ENCODE results near the gene PALD1.

PALD1 gene

GRCh38 chr10:70498970-70499835 lies 20.6 kb downstream of the PALD1 start:
- TF ChIP-seq CREB1 (IDR thresholded peaks at IDR 0.05; ENCODE audit: low read depth) = no peak
- no peak for TF ChIP-seq FOXM1 (IDR thresholded peaks at IDR 0.05; ENCODE audit: borderline replicate concordance, low read depth)
- no peak for TF ChIP-seq TCF12 (IDR thresholded peaks at IDR 0.05; ENCODE audit: low read depth)
- TF ChIP-seq YY1 (IDR thresholded peaks at IDR 0.05; ENCODE audit: low read depth) = no peak
- no peak for TF ChIP-seq TEAD4 (IDR thresholded peaks at IDR 0.05)
- TF ChIP-seq EP300 (IDR thresholded peaks at IDR 0.05; ENCODE audit: borderline replicate concordance) = no peak
- TF ChIP-seq USF1 (IDR thresholded peaks at IDR 0.05) = no peak
- TF ChIP-seq EGR1 (IDR thresholded peaks at IDR 0.05) = no peak
- no peak for TF ChIP-seq TAF1 (IDR thresholded peaks at IDR 0.05; ENCODE audit: low read depth)

- TF ChIP-seq EP300 (IDR thresholded peaks at IDR 0.05; ENCODE audit: borderline replicate concordance) (no peak), RAD21 (IDR thresholded peaks at IDR 0.05; ENCODE audit: low read depth) (no peak), USF1 (IDR thresholded peaks at IDR 0.05) (no peak), REST (IDR thresholded peaks at IDR 0.05; ENCODE audit: low read depth) (no peak), FOXM1 (IDR thresholded peaks at IDR 0.05; ENCODE audit: borderline replicate concordance, low read depth) (no peak), EGR1 (IDR thresholded peaks at IDR 0.05) (no peak), MAX (IDR thresholded peaks at IDR 0.05) (no peak), NFIC (IDR thresholded peaks at IDR 0.05) (no peak), CREB1 (IDR thresholded peaks at IDR 0.05; ENCODE audit: low read depth) (no peak), YY1 (IDR thresholded peaks at IDR 0.05; ENCODE audit: low read depth) (no peak), TCF12 (IDR thresholded peaks at IDR 0.05; ENCODE audit: low read depth) (no peak), TAF1 (IDR thresholded peaks at IDR 0.05; ENCODE audit: low read depth) (no peak), TEAD4 (IDR thresholded peaks at IDR 0.05) (no peak), ZBTB7A (IDR thresholded peaks at IDR 0.05; ENCODE audit: low read depth) (no peak), CEBPB (IDR thresholded peaks at IDR 0.05) (no peak)
Measured at GRCh38 chr10:70499836-70500167, 21.2 kb downstream of the PALD1 start.

- no peak for TF ChIP-seq EGR1 (IDR thresholded peaks at IDR 0.05)
- no peak for TF ChIP-seq NFIC (IDR thresholded peaks at IDR 0.05)
- TF ChIP-seq ZBTB7A (IDR thresholded peaks at IDR 0.05; ENCODE audit: low read depth) = no peak
- TF ChIP-seq REST (IDR thresholded peaks at IDR 0.05; ENCODE audit: low read depth) = no peak
- TF ChIP-seq EP300 (IDR thresholded peaks at IDR 0.05; ENCODE audit: borderline replicate concordance) = no peak
- TF ChIP-seq MAX (IDR thresholded peaks at IDR 0.05) = no peak
- no peak for TF ChIP-seq YY1 (IDR thresholded peaks at IDR 0.05; ENCODE audit: low read depth)
- no peak for TF ChIP-seq FOXM1 (IDR thresholded peaks at IDR 0.05; ENCODE audit: borderline replicate concordance, low read depth)
- no peak for TF ChIP-seq CREB1 (IDR thresholded peaks at IDR 0.05; ENCODE audit: low read depth)
- no peak for TF ChIP-seq RAD21 (IDR thresholded peaks at IDR 0.05; ENCODE audit: low read depth)
- no peak for TF ChIP-seq TCF12 (IDR thresholded peaks at IDR 0.05; ENCODE audit: low read depth)
- TF ChIP-seq TAF1 (IDR thresholded peaks at IDR 0.05; ENCODE audit: low read depth) = no peak
- TF ChIP-seq USF1 (IDR thresholded peaks at IDR 0.05) = no peak
- no peak for TF ChIP-seq CEBPB (IDR thresholded peaks at IDR 0.05)
- no peak for TF ChIP-seq TEAD4 (IDR thresholded peaks at IDR 0.05)
Measured at GRCh38 chr10:70500368-70500767, 21.8 kb downstream of the PALD1 start.

- TF ChIP-seq FOXM1 (IDR thresholded peaks at IDR 0.05; ENCODE audit: borderline replicate concordance, low read depth) (no peak), MAX (IDR thresholded peaks at IDR 0.05) (no peak), EP300 (IDR thresholded peaks at IDR 0.05; ENCODE audit: borderline replicate concordance) (no peak), TEAD4 (IDR thresholded peaks at IDR 0.05) (no peak), YY1 (IDR thresholded peaks at IDR 0.05; ENCODE audit: low read depth) (no peak), USF1 (IDR thresholded peaks at IDR 0.05) (no peak), CEBPB (IDR thresholded peaks at IDR 0.05) (no peak), ZBTB7A (IDR thresholded peaks at IDR 0.05; ENCODE audit: low read depth) (no peak), NFIC (IDR thresholded peaks at IDR 0.05) (no peak), TCF12 (IDR thresholded peaks at IDR 0.05; ENCODE audit: low read depth) (no peak), CREB1 (IDR thresholded peaks at IDR 0.05; ENCODE audit: low read depth) (no peak), EGR1 (IDR thresholded peaks at IDR 0.05) (no peak), RAD21 (IDR thresholded peaks at IDR 0.05; ENCODE audit: low read depth) (no peak), TAF1 (IDR thresholded peaks at IDR 0.05; ENCODE audit: low read depth) (no peak)
Measured at GRCh38 chr10:70500812-70501301, 22.3 kb downstream of the PALD1 start.

Data from Ishikawa (cell line).